ENCODE results near the gene CGNL1.

Gene CGNL1

GRCh38 chr15:57500979-57501576 is 124.8 kb downstream of the CGNL1 start:
- DNase-seq = no peak

GRCh38 chr15:57502116-57502515 is 125.8 kb downstream of the CGNL1 start:
- no peak for DNase-seq

- DNase-seq = no peak
These were observed 126.9 kb downstream of the CGNL1 start for GRCh38 chr15:57503051-57503702.

- no peak for DNase-seq
These were observed 127.8 kb downstream of the CGNL1 start for GRCh38 chr15:57503911-57504598.

GRCh38 chr15:57504599-57504940 is 128.3 kb downstream of the CGNL1 start:
- no peak for DNase-seq

- no peak for DNase-seq
These were observed 128.9 kb downstream of the CGNL1 start for GRCh38 chr15:57505056-57505715.

GRCh38 chr15:57505949-57506391 is 129.7 kb downstream of the CGNL1 start:
- no peak for DNase-seq

GRCh38 chr15:57506422-57506821 is 130.1 kb downstream of the CGNL1 start:
- DNase-seq = no peak

GRCh38 chr15:57507111-57507510 is 130.8 kb downstream of the CGNL1 start:
- DNase-seq = no peak

GRCh38 chr15:57509126-57509525 is 132.8 kb downstream of the CGNL1 start:
- DNase-seq = no peak

- DNase-seq = no peak
These were observed 133.7 kb downstream of the CGNL1 start for GRCh38 chr15:57509965-57510364.

- no peak for DNase-seq
These were observed 134.3 kb downstream of the CGNL1 start for GRCh38 chr15:57510647-57511046.

GRCh38 chr15:57516327-57517029 is 140.2 kb downstream of the CGNL1 start:
- no peak for DNase-seq

GRCh38 chr15:57517030-57517671 is 140.8 kb downstream of the CGNL1 start:
- DNase-seq = no peak

- DNase-seq = no peak
These were observed 142.6 kb downstream of the CGNL1 start for GRCh38 chr15:57518779-57519405.

- no peak for DNase-seq
These were observed 143.5 kb downstream of the CGNL1 start for GRCh38 chr15:57519806-57520205.

- DNase-seq = no peak
These were observed 145.2 kb downstream of the CGNL1 start for GRCh38 chr15:57521503-57521902.

- DNase-seq = no peak
These were observed 145.8 kb downstream of the CGNL1 start for GRCh38 chr15:57522148-57522547.

GRCh38 chr15:57525581-57525980 is 149.3 kb downstream of the CGNL1 start:
- no peak for DNase-seq

GRCh38 chr15:57526076-57526475 is 149.8 kb downstream of the CGNL1 start:
- no peak for DNase-seq

GRCh38 chr15:57526615-57527014 is 150.3 kb downstream of the CGNL1 start:
- DNase-seq = no peak
